GM18511 (cell line): Measurements from ENCODE around the gene P2RX2.

ENCODE experiments used
- ATAC-seq: cut with Tn5 transposase; IDR thresholded peaks from one replicate; pipeline ENCODE4 v1.9.1; 2021; ENCODE audit warnings: mild to moderate bottlenecking, moderate library complexity; ENCODE audit not compliant: unreplicated experiment

Gene P2RX2

DNA sequence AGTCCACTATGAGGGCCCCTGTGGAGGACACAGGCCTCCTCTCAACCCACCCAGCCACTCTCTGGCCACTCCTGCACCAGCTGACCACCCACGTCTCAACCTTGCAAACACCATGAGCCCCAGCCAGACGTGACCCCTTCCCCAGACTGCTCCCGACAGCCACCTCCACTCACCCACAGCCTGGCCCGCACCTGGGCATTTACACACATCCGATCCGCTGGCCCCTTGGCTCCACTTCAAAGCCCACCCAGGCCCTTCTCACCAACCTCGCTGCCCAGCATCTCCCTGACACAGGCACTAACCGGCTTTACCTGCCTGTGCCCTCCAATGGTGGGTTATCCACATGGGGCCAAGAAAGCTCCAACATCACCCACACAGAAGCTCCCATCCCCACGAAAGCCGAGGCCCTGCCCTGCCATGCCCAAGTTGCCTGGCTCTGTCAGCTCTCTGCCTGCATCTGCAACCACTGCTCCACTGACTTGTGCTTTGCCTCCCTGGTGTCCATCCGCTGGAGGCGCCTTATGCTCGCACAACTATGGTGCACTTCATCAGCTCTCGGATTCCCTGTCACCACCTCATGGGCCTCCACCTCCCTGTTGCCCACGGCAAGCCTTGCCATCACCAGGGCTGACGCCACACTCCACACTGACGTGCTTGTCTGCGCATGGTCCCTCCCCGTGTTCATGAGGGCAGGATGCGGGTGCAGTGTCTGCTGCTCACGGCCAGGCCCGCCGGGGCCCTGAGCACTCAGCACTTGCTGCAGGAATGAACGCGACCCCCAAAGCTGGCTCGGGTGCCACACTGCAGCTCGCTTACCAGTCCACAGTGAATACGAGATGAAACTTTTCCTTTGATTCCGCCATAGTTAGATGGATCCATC is 16.7 kb downstream of the P2RX2 start:
- no peak for ATAC-seq

GRCh38 chr12:132637811-132638210 is 19.2 kb downstream of the P2RX2 start:
- no peak for ATAC-seq

GRCh38 chr12:132638541-132639408 is 20.2 kb downstream of the P2RX2 start:
- no peak for ATAC-seq

DNA sequence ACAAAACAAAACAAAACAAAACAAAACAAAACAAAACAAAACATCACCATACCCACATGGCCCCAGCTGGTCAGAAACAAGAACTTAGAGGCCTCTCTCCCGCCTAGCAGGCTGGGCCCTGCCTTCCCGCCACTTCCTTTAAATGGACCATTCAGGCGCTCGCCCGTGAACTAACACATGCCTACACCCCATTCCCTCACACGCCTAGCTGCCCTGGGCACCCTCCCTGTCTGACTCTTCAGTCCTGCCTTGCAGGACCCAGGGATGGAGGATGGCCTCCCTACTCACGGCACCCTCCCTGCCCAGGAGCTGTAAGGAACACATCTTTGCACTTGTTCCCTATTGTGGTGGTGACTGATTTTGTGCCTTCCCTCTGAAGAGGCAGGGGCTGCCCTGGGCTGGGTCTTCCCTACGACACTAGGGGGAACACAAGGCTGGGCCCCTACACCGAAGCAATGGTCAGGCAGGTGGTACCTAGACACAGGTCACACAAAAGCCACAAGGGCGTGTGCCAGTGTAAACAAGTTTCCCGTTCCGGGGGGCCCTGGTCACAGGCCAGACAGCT is 21.5 kb downstream of the P2RX2 start:
- no peak for ATAC-seq

DNA sequence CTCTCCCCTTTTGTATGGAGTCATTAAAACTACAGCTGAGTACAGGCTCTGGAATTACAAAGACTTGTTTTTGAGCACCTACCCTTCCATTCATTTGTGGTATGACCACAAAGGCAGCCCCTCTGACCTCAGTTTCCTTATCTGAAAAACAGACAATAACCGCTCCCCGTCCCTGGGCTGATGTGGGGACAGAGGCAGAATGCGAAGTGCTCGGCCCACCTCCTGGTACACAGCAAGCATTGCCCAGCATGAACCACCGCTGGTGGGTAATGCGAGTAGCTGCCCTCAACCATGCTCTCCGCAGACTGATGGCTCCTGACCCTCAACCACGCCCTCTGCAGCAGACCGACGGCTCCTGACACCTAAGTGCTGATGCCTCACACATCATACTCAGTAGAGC is 22.4 kb downstream of the P2RX2 start:
- ATAC-seq, result no peak

GRCh38 chr12:132641811-132642650 is 23.5 kb downstream of the P2RX2 start:
- no peak for ATAC-seq

- ATAC-seq, result no peak
These were observed 24.6 kb downstream of the P2RX2 start for GRCh38 chr12:132642846-132643835.

DNA sequence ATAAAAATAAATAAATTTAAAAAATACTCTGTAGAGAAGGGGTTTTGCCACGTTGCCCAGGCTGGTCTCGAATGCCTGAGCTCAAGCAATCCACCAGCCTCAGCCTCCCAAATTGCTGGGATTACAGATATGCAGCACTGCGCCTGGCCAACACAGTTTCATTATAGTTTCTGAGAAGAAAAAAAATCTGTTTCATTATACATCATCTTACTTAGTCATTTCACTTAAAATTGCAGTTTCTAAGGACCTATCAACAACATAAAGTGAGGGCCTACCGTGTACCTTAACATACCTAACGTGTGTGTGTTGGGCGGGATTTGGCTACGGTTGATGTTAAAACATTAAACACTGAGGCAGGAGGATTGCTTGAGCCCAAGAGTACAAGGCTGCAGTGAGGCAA is 28.3 kb downstream of the P2RX2 start:
- ATAC-seq, result no peak

DNA sequence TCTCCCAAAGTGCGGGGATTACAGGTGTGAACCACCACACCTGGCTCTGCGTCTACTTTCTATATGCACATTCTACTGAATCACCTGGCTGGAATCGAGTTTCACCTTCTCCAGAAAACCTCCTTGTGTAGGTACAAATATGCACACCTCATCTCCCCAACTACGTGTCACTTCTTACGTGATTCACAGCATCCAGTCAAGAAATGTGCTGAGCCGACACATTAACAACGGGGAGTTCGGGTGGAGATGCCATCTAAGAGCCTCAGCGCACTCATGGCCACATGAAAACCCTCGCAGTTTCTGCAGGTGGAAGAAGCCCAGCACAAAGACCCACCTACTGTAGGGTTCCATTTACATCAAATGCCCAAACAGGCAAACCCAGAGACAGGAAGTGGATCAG is 29.3 kb downstream of the P2RX2 start:
- no peak for ATAC-seq

- no peak for ATAC-seq
These were observed 30.1 kb downstream of the P2RX2 start for GRCh38 chr12:132648616-132649225.

DNA sequence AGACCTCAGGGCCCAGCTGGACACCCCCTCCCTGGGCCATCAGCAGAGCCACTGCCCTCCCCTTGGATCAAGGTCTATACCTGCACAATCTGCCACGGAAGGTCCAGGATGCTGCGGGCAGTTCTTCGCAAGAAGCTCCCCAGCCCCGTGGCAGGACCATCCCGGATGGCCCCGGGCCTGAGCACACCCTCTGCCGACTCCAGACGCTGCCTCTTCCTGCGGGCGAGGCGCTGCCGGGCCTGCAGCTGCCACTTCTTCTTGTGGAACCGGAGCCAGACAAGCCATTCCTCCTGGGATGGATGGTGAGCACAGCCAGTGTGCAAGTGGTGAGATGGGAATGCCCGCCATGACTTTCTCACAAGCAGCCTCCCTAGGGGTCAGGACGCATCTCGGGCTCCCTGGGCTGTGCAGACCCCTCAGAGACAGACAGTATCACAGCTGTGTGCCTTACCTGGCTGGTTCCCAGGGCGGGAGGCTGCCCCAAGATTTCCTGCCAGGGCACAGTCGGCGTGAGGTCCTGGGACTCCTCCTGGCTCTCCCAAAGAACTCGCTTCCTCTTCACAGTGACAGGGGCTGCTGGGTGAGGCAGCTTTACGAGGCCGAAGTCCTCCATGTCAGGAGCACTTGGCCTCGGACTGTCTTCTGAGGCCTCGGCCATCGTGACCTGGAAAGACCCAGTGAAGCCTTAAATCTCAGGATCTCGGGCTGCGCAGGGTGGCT is 30.8 kb downstream of the P2RX2 start:
- ATAC-seq, result no peak

DNA sequence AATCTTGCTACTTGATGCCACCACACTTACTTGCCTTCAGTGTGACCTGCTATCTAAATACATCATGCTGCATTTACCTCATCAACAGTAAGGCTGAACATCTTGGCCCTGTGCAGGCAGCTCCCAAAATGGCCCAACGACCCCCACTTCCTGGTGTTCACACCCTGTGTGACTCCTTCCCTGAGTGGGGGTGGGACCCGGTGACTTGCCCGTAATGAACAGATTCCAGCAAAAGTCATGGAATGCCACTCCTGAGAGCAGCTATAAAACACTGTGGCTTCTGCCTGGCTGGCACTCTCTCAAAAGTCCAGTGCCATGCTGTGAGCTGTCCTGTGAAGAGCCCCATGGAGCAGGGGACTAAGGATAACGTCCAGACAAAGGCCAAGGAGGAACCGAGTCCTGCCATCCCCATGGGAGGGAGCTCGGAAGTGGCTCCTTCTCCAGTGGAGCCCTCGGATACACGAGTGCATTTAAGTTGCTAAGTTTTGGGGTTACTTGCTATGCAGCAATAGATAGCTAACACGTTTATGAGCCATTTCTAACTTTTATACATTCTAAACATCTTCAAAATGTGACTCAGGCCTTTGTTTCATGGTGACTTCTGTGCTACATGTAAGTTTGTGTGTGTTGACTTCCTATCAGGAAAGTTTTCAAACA is 33.0 kb downstream of the P2RX2 start:
- no peak for ATAC-seq

DNA sequence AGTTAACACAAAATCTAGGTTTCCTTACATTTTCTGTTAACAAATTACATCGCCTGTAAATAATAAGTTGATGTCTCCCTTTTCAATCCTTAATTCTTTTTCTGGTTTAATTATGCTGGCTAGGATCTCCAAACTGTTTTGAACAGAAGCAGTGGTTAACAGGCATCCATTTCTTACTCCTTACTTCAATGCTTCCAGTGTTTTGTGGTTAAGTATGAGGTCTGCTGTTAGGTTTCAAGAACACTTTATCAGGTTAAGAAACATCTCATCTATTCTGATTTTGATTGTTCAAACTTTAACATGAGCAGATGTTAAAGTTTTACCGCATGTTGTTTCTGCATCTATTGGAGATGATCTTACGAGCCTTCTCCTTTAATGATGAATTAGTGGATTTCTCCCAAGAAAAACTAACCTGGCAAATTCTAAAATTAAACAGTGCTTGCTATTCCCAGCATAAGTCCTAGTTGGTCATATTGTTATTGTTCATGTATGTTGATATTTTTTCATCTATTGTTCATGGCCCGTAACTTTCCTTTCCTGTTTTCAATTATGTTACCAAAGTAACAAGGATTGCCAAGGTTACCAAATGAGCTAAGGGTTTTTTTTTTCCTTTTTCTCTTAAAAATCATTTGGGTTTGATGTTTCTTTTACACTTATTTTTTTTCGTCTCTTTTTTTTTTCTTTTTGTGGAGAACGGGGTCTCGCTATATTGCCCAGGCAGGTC is 35.2 kb downstream of the P2RX2 start:
- ATAC-seq, result no peak

- no peak for ATAC-seq
These were observed 38.6 kb downstream of the P2RX2 start for GRCh38 chr12:132657004-132657727.

- ATAC-seq, result no peak
These were observed 39.7 kb downstream of the P2RX2 start for GRCh38 chr12:132658149-132658894.

- ATAC-seq, result no peak
These were observed 40.6 kb downstream of the P2RX2 start for GRCh38 chr12:132659146-132659545.
